Ishikawa (cell line): ENCODE data around the gene MARVELD2.
A peak's percentile ranks its signal among the peaks of the same experiment; 100 is the strongest.

Experiments
- CREB1 ChIP-seq: IDR thresholded peaks from 2 replicates; pipeline ENCODE4 v1.6.1; 2012; ENCODE audit warnings: low read depth
- EGR1 ChIP-seq: IDR thresholded peaks from 2 replicates; pipeline ENCODE4 v1.6.1; 2012
- EP300 ChIP-seq: IDR thresholded peaks from 2 replicates; pipeline ENCODE4 v1.6.1; 2012; ENCODE audit warnings: borderline replicate concordance
- FOXM1 ChIP-seq: IDR thresholded peaks from 2 replicates; pipeline ENCODE4 v1.6.1; 2012; ENCODE audit warnings: low read depth, borderline replicate concordance
- MAX ChIP-seq: IDR thresholded peaks from 2 replicates; pipeline ENCODE4 v1.6.1; 2012
- RAD21 ChIP-seq: IDR thresholded peaks from 2 replicates; pipeline ENCODE4 v1.6.1; 2012; ENCODE audit warnings: low read depth
- REST ChIP-seq: IDR thresholded peaks from 2 replicates; pipeline ENCODE4 v1.6.1; 2012; ENCODE audit warnings: low read depth, mild to moderate bottlenecking
- TAF1 ChIP-seq: IDR thresholded peaks from 2 replicates; pipeline ENCODE4 v1.6.1; 2012; ENCODE audit warnings: low read depth, mild to moderate bottlenecking
- TCF12 ChIP-seq: IDR thresholded peaks from 2 replicates; pipeline ENCODE4 v1.6.1; 2012; ENCODE audit warnings: low read depth
- TEAD4 ChIP-seq: IDR thresholded peaks from 2 replicates; pipeline ENCODE4 v1.6.1; 2012
- USF1 ChIP-seq: IDR thresholded peaks from 2 replicates; pipeline ENCODE4 v1.6.1; 2012
- YY1 ChIP-seq: IDR thresholded peaks from 2 replicates; pipeline ENCODE4 v1.6.1; 2012; ENCODE audit warnings: low read depth
- ZBTB7A ChIP-seq: IDR thresholded peaks from 2 replicates; pipeline ENCODE4 v1.6.1; 2012; ENCODE audit warnings: low read depth

The MARVELD2 gene

GRCh38 chr5:69444127-69444754, 29.3 kb downstream of the MARVELD2 start:
- 0 out of 2 replicates have a peak, but pooled peaks have one; percentile 16 for TF ChIP-seq TEAD4
- no peak for TF ChIP-seq MAX

GRCh38 chr5:69449511-69449910, 34.6 kb downstream of the MARVELD2 start:
- TF ChIP-seq ZBTB7A (no peak), TCF12 (no peak), YY1 (no peak), MAX (no peak), FOXM1 (no peak), EP300 (no peak), TEAD4 (no peak), REST (no peak)

GRCh38 chr5:69450116-69450515, 35.2 kb downstream of the MARVELD2 start:
- TF ChIP-seq TAF1 (no peak), TEAD4 (no peak), EP300 (no peak), YY1 (no peak), TCF12 (no peak), RAD21 (no peak), CREB1 (no peak), USF1 (no peak)

- no peak for TF ChIP-seq EGR1
These were observed 37.2 kb downstream of the MARVELD2 start for GRCh38 chr5:69451941-69452647.

- TF ChIP-seq REST (no peak), CREB1 (no peak), EGR1 (no peak), EP300 (no peak)
These were observed 39.7 kb downstream of the MARVELD2 start for GRCh38 chr5:69454460-69455249.

GRCh38 chr5:69462170-69462569, 47.3 kb downstream of the MARVELD2 start:
- TF ChIP-seq EGR1 (no peak), MAX (no peak), FOXM1 (no peak)

GRCh38 chr5:69467442-69468225, 52.7 kb downstream of the MARVELD2 start:
- TF ChIP-seq TEAD4: no peak
